Astrocyte (in vitro differentiated cells and primary cell): ENCODE results near the gene CD82. TPM values are rescaled to one million over a fixed set of nuclear protein-coding genes. Genes with fewer than 3 reads are reported as not detected.

Experiments
- DNase-seq: peaks from one replicate; pipeline ENCODE4 v3.0.0-alpha.2; 2010; ENCODE audit warnings: low read depth
- FAIRE-seq: peaks from 2 replicates; lab custom pipeline; 2011; peaks lifted over from hg19 to GRCh38; lab: Jason Lieb, UNC
- H2AFZ ChIP-seq: 2 replicates; pipeline ENCODE4 v1.6.0; 2012; ENCODE audit warnings: low read depth, low read length, inconsistent platforms
- H3K27ac ChIP-seq: 2 replicates; pipeline ENCODE4 v1.5.1; 2011; ENCODE audit warnings: low read depth, low read length, inconsistent platforms
- H3K27me3 ChIP-seq: 2 replicates; pipeline ENCODE4 v1.6.0; 2011; ENCODE audit warnings: low read length, inconsistent platforms; ENCODE audit not compliant: insufficient read depth
- H3K36me3 ChIP-seq: 2 replicates; pipeline ENCODE4 v1.5.1; 2011; ENCODE audit warnings: low read length, inconsistent platforms; ENCODE audit not compliant: insufficient read depth
- H3K4me1 ChIP-seq: 2 replicates; pipeline ENCODE4 v1.5.1; 2011; ENCODE audit warnings: low read length, inconsistent platforms; ENCODE audit not compliant: insufficient read depth
- H3K4me2 ChIP-seq: 2 replicates; pipeline ENCODE4 v1.6.0; 2012; ENCODE audit warnings: low read length, inconsistent platforms
- H3K4me3 ChIP-seq: 2 replicates; pipeline ENCODE4 v1.5.1; 2011; ENCODE audit warnings: low read depth, mild to moderate bottlenecking, low read length, inconsistent platforms; ENCODE audit not compliant: insufficient read depth
- H3K79me2 ChIP-seq: 2 replicates; pipeline ENCODE4 v1.6.0; 2012; ENCODE audit warnings: mild to moderate bottlenecking, low read length, inconsistent platforms; ENCODE audit not compliant: insufficient read depth
- H3K9ac ChIP-seq: 2 replicates; pipeline ENCODE4 v1.6.0; 2012; ENCODE audit warnings: mild to moderate bottlenecking, low read length, inconsistent platforms
- H3K9me3 ChIP-seq: 2 replicates; pipeline ENCODE4 v1.5.1; 2012; ENCODE audit warnings: low read depth, mild to moderate bottlenecking, low read length, inconsistent platforms; ENCODE audit not compliant: insufficient read depth
- H4K20me1 ChIP-seq: 2 replicates; pipeline ENCODE4 v1.6.0; 2012; ENCODE audit warnings: low read length, inconsistent platforms; ENCODE audit not compliant: insufficient read depth
- H3K27ac Mint-ChIP-seq: one replicate; pipeline ENCODE4 v1.8.0; 2021; ENCODE audit warnings: mild to moderate bottlenecking, mixed read lengths; ENCODE audit not compliant: unreplicated experiment
- H3K27me3 Mint-ChIP-seq: one replicate; pipeline ENCODE4 v1.8.0; 2021; ENCODE audit warnings: low read depth, mixed read lengths; ENCODE audit not compliant: unreplicated experiment
- H3K36me3 Mint-ChIP-seq: one replicate; pipeline ENCODE4 v1.8.0; 2021; ENCODE audit warnings: low read depth, mixed read lengths; ENCODE audit not compliant: unreplicated experiment
- H3K4me1 Mint-ChIP-seq: one replicate; pipeline ENCODE4 v1.8.0; 2021; ENCODE audit warnings: low read depth, mixed read lengths; ENCODE audit not compliant: unreplicated experiment
- H3K4me3 Mint-ChIP-seq: one replicate; pipeline ENCODE4 v1.8.0; 2021; ENCODE audit warnings: mild to moderate bottlenecking, moderate library complexity, mixed read lengths; ENCODE audit not compliant: unreplicated experiment
- H3K9me3 Mint-ChIP-seq: one replicate; pipeline ENCODE4 v1.8.0; 2021; ENCODE audit warnings: mild to moderate bottlenecking, mixed read lengths; ENCODE audit not compliant: unreplicated experiment
- CTCF ChIP-seq: IDR thresholded peaks from 2 replicates; pipeline ENCODE4 v1.5.1; 2011; ENCODE audit warnings: low read depth, mild to moderate bottlenecking, inconsistent platforms, low read length, moderate library complexity; ENCODE audit not compliant: insufficient read depth
- EZH2 ChIP-seq: IDR thresholded peaks from 2 replicates; pipeline ENCODE4 v1.6.1; 2012; ENCODE audit warnings: mild to moderate bottlenecking, low read length, inconsistent platforms; ENCODE audit not compliant: insufficient read depth
- total RNA-seq: library from RNA; stranded (reverse); gene quantifications from 2 replicates; pipeline ENCODE4 v1.2.1, GENCODE V29; 2021

The CD82 gene
- total RNA-seq, 1 donor from 2014 or later, result 74.5 TPM

GRCh38 chr11:44627911-44628729, 62.7 kb downstream of the CD82 start:
- H3K27me3 Mint-ChIP-seq, result peaks cover 64% of the 10 kb centered on the region
- Histone ChIP-seq H3K4me3 (no peak overlapping the region), H3K4me2 (no peak overlapping the region), H3K79me2 (no peaks in the 10 kb centered on the region), H3K27ac (no peak overlapping the region), H4K20me1 (no peaks in the 10 kb centered on the region), H3K27me3 (peaks cover 8% of the 10 kb centered on the region), H3K36me3 (no peaks in the 10 kb centered on the region), H3K9ac (no peak overlapping the region), H2AFZ (no peak overlapping the region), H3K9me3 (no peaks in the 10 kb centered on the region), H3K4me1 (peaks cover 6% of the 10 kb centered on the region)
- H3K27ac Mint-ChIP-seq, result no peak overlapping the region
- H3K9me3 Mint-ChIP-seq, result peaks cover 5% of the 10 kb centered on the region
- DNase-seq, result peak; percentile 61
- H3K4me3 Mint-ChIP-seq, result no peak overlapping the region
- FAIRE-seq, result no peak
- TF ChIP-seq CTCF (no peak), EZH2 (no peak)
- H3K4me1 Mint-ChIP-seq, result peaks cover 9% of the 10 kb centered on the region
- H3K36me3 Mint-ChIP-seq, result no peaks in the 10 kb centered on the region

- peaks cover 7% of the 10 kb centered on the region for H3K4me1 ChIP-seq
- TF ChIP-seq CTCF, result no peak
- H3K79me2 ChIP-seq, result no peaks in the 10 kb centered on the region
- H3K36me3 ChIP-seq, result no peaks in the 10 kb centered on the region
- FAIRE-seq, result no peak
- H3K27me3 ChIP-seq, result peaks cover 8% of the 10 kb centered on the region
- no peaks in the 10 kb centered on the region for H4K20me1 ChIP-seq
- Mint-ChIP-seq H3K27ac (peak overlapping the region; percentile 55), H3K9me3 (peaks cover 5% of the 10 kb centered on the region), H3K36me3 (no peaks in the 10 kb centered on the region), H3K4me3 (no peak overlapping the region), H3K4me1 (peaks cover 5% of the 10 kb centered on the region), H3K27me3 (peaks cover 57% of the 10 kb centered on the region)
- no peaks in the 10 kb centered on the region for H3K9me3 ChIP-seq
- H3K27ac ChIP-seq, result no peak overlapping the region
- DNase-seq, result no peak
- H3K4me2 ChIP-seq, result no peak overlapping the region
- H3K9ac ChIP-seq, result no peak overlapping the region
- no peak overlapping the region for H3K4me3 ChIP-seq
- H2AFZ ChIP-seq, result no peak overlapping the region
These were observed 63.6 kb downstream of the CD82 start for GRCh38 chr11:44628730-44629700.
